ENCODE results near the gene TRIM59. TPM values are rescaled to one million over a fixed set of nuclear protein-coding genes. Genes with fewer than 3 reads are reported as not detected.

Gene TRIM59
- total and polyA plus RNA-seq, 2 donors (not counting 1 experiment from before 2014, with no cell fraction given) = 13.6 to 31.2 TPM

DNA sequence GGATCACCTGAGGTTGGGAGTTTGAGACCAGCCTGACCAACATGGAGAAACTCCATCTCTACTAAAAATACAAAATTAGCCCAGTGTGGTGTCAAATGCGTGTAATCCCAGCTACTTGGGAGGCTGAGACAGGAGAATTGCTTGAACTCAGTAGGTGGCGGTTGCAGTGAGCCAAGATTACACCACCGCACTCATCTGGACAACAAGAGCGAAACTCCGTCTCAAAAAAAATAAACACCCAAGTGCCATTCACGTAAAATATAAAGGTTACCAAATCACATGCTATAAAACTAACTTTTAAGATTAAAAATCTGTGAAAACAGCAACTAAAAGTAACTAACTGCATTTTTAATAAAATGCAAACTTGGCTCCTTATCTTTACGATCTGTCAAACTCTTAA, 8.9 kb downstream of the TRIM59 start:
- peaks cover 76% of the 10 kb centered on the region for H3K79me2 ChIP-seq (ENCODE audit: control insufficient read depth, insufficient read depth, low read length)
- H3K27ac ChIP-seq (ENCODE audit: insufficient read depth, low read length) = no peak overlapping the region
- no peaks in the 10 kb centered on the region for H3K4me1 ChIP-seq (ENCODE audit: control insufficient read depth, extremely low read depth, insufficient read depth, low read length)
- H2AFZ ChIP-seq (ENCODE audit: low read length) = no peak overlapping the region
- H3K36me3 ChIP-seq (ENCODE audit: control insufficient read depth, insufficient read depth, low read length) = peaks cover under 1% of the 10 kb centered on the region
- H3K9me3 ChIP-seq (ENCODE audit: control insufficient read depth, insufficient read depth, low read depth, low read length) = no peaks in the 10 kb centered on the region
- DNase-seq (ENCODE audit: low read depth in 2 of 2) = no peak
- no peak overlapping the region for H3K9ac ChIP-seq (ENCODE audit: insufficient read depth, low read length)
- no peak overlapping the region for H3K4me2 ChIP-seq (ENCODE audit: extremely low read depth, insufficient read depth, low read length)
- no peaks in the 10 kb centered on the region for H4K20me1 ChIP-seq (ENCODE audit: control insufficient read depth, extremely low read depth, insufficient read depth, low read length)
- H3K4me3 ChIP-seq (replicated peaks in 1 of 4; ENCODE audit: control extremely low read depth in 1 of 4, insufficient read depth in 1 of 4, low read depth in 3 of 4, low read length in 4 of 4) = no peak overlapping the region
- no peak for TF ChIP-seq EZH2 (IDR thresholded peaks at IDR 0.05; ENCODE audit: low read length, missing control alignments)
- TF ChIP-seq, protein P1, sequence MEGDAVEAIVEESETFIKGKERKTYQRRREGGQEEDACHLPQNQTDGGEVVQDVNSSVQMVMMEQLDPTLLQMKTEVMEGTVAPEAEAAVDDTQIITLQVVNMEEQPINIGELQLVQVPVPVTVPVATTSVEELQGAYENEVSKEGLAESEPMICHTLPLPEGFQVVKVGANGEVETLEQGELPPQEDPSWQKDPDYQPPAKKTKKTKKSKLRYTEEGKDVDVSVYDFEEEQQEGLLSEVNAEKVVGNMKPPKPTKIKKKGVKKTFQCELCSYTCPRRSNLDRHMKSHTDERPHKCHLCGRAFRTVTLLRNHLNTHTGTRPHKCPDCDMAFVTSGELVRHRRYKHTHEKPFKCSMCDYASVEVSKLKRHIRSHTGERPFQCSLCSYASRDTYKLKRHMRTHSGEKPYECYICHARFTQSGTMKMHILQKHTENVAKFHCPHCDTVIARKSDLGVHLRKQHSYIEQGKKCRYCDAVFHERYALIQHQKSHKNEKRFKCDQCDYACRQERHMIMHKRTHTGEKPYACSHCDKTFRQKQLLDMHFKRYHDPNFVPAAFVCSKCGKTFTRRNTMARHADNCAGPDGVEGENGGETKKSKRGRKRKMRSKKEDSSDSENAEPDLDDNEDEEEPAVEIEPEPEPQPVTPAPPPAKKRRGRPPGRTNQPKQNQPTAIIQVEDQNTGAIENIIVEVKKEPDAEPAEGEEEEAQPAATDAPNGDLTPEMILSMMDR (conservative IDR thresholded peaks at IDR 0.05 in 1 of 2, IDR thresholded peaks at IDR 0.05 in 1 of 2; ENCODE audit: low read depth in 1 of 2, low read length in 2 of 2) = no peak
- H3K27me3 ChIP-seq (ENCODE audit: control insufficient read depth, insufficient read depth, low read length) = no peaks in the 10 kb centered on the region

DNA sequence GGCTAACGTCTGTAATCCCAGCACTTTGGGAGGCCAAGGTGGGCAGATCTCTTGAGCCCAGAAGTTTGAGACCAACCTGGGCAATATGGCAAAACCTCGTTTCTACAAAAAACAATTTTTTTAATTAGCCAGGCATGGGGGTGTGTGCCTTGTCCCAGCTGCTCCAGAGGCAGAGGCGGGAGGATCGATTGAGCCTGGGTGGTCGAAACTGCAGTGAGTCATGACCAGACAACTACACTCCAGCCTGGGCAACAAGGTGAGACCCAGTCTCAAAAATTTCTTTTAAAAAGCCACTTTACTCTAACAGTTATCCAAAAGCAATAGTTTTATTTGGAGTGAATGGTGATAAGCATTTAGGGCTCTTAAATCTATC, 12.5 kb downstream of the TRIM59 start:
- Histone ChIP-seq H3K4me1 (ENCODE audit: control insufficient read depth, extremely low read depth, insufficient read depth, low read length) (peaks cover 2% of the 10 kb centered on the region), H3K27ac (ENCODE audit: insufficient read depth, low read length) (no peak overlapping the region), H3K9me3 (ENCODE audit: control insufficient read depth, insufficient read depth, low read depth, low read length) (no peaks in the 10 kb centered on the region), H3K36me3 (ENCODE audit: control insufficient read depth, insufficient read depth, low read length) (peaks cover 1% of the 10 kb centered on the region), H3K4me3 (replicated peaks in 1 of 4; ENCODE audit: control extremely low read depth in 1 of 4, insufficient read depth in 1 of 4, low read depth in 3 of 4, low read length in 4 of 4) (no peak overlapping the region), H3K9ac (ENCODE audit: insufficient read depth, low read length) (no peak overlapping the region), H2AFZ (ENCODE audit: low read length) (no peak overlapping the region), H4K20me1 (ENCODE audit: control insufficient read depth, extremely low read depth, insufficient read depth, low read length) (no peaks in the 10 kb centered on the region), H3K27me3 (ENCODE audit: control insufficient read depth, insufficient read depth, low read length) (no peaks in the 10 kb centered on the region), H3K4me2 (ENCODE audit: extremely low read depth, insufficient read depth, low read length) (no peak overlapping the region), H3K79me2 (ENCODE audit: control insufficient read depth, insufficient read depth, low read length) (peaks cover 60% of the 10 kb centered on the region)
- TF ChIP-seq EZH2 (IDR thresholded peaks at IDR 0.05; ENCODE audit: low read length, missing control alignments) = no peak
- TF ChIP-seq, protein P1 (conservative IDR thresholded peaks at IDR 0.05 in 1 of 2, IDR thresholded peaks at IDR 0.05 in 1 of 2; ENCODE audit: low read depth in 1 of 2, low read length in 2 of 2) = no peak
- no peak for DNase-seq (ENCODE audit: low read depth in 2 of 2)

DNA sequence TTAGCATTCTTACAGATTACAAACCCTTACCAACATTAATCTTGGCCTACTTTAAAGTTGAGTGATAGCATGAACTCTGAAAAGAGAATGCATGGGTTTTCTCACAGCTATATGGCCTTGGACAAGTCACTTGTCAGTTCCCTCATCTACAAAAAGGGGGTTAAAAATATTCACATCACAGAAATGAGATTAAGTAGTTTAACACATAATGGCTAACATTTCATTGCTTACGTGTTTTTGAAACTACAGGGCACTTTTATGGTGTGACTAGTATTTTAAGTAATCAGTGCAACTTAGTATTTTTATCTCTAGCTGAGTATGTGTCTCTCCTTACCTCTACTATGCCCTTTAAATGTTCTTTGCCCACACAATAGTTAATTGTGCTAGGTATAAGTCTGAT, 13.8 kb downstream of the TRIM59 start:
- no peak overlapping the region for H3K27ac ChIP-seq (ENCODE audit: insufficient read depth, low read length)
- no peak overlapping the region for H2AFZ ChIP-seq (ENCODE audit: low read length)
- no peaks in the 10 kb centered on the region for H3K27me3 ChIP-seq (ENCODE audit: control insufficient read depth, insufficient read depth, low read length)
- H3K4me2 ChIP-seq (ENCODE audit: extremely low read depth, insufficient read depth, low read length) = no peak overlapping the region
- no peak overlapping the region for H3K9ac ChIP-seq (ENCODE audit: insufficient read depth, low read length)
- peaks cover 49% of the 10 kb centered on the region for H3K79me2 ChIP-seq (ENCODE audit: control insufficient read depth, insufficient read depth, low read length)
- DNase-seq (ENCODE audit: low read depth in 2 of 2) = no peak
- H4K20me1 ChIP-seq (ENCODE audit: control insufficient read depth, extremely low read depth, insufficient read depth, low read length) = no peaks in the 10 kb centered on the region
- no peak for TF ChIP-seq EZH2 (IDR thresholded peaks at IDR 0.05; ENCODE audit: low read length, missing control alignments)
- no peak overlapping the region for H3K4me3 ChIP-seq (replicated peaks in 1 of 4; ENCODE audit: control extremely low read depth in 1 of 4, insufficient read depth in 1 of 4, low read depth in 3 of 4, low read length in 4 of 4)
- no peaks in the 10 kb centered on the region for H3K9me3 ChIP-seq (ENCODE audit: control insufficient read depth, insufficient read depth, low read depth, low read length)
- H3K36me3 ChIP-seq (ENCODE audit: control insufficient read depth, insufficient read depth, low read length) = peaks cover 1% of the 10 kb centered on the region
- H3K4me1 ChIP-seq (ENCODE audit: control insufficient read depth, extremely low read depth, insufficient read depth, low read length) = peaks cover 2% of the 10 kb centered on the region
